ENCODE data around the gene TACC2.

Gene TACC2

GRCh38 chr10:122294511-122295450 lies 305.8 kb downstream of the TACC2 start:
- no peak for TF ChIP-seq CTCF (IDR thresholded peaks at IDR 0.05; ENCODE audit: low read depth, low read length)
- no peak overlapping the region for H3K4me3 ChIP-seq (replicated peaks in 1 of 2; ENCODE audit: low read depth in 2 of 2, low read length in 2 of 2)
- DNase-seq (ENCODE audit: low read depth in 2 of 2) = no peak

- no peak for DNase-seq (ENCODE audit: low read depth in 2 of 2)
- no peak for TF ChIP-seq CTCF (IDR thresholded peaks at IDR 0.05; ENCODE audit: low read depth, low read length)
- H3K4me3 ChIP-seq (replicated peaks in 1 of 2; ENCODE audit: low read depth in 2 of 2, low read length in 2 of 2) = no peak overlapping the region
Observed at GRCh38 chr10:122295451-122295809, 306.5 kb downstream of the TACC2 start.

- TF ChIP-seq CTCF (IDR thresholded peaks at IDR 0.05; ENCODE audit: low read depth, low read length) = no peak
- no peak for DNase-seq (ENCODE audit: low read depth in 2 of 2)
- H3K4me3 ChIP-seq (replicated peaks in 1 of 2; ENCODE audit: low read depth in 2 of 2, low read length in 2 of 2) = no peak overlapping the region
Observed at GRCh38 chr10:122296363-122297120, 307.6 kb downstream of the TACC2 start.

- no peak for TF ChIP-seq CTCF (IDR thresholded peaks at IDR 0.05; ENCODE audit: low read depth, low read length)
- H3K4me3 ChIP-seq (replicated peaks in 1 of 2; ENCODE audit: low read depth in 2 of 2, low read length in 2 of 2) = no peak overlapping the region
- DNase-seq (ENCODE audit: low read depth in 2 of 2) = no peak
Observed at GRCh38 chr10:122297583-122297982, 308.6 kb downstream of the TACC2 start.

GRCh38 chr10:122298206-122298597 lies 309.2 kb downstream of the TACC2 start:
- no peak overlapping the region for H3K4me3 ChIP-seq (replicated peaks in 1 of 2; ENCODE audit: low read depth in 2 of 2, low read length in 2 of 2)
- no peak for DNase-seq (ENCODE audit: low read depth in 2 of 2)
- TF ChIP-seq CTCF (IDR thresholded peaks at IDR 0.05; ENCODE audit: low read depth, low read length) = no peak

- TF ChIP-seq CTCF (IDR thresholded peaks at IDR 0.05; ENCODE audit: low read depth, low read length) = peak; percentile 88
- H3K4me3 ChIP-seq (replicated peaks in 1 of 2; ENCODE audit: low read depth in 2 of 2, low read length in 2 of 2) = no peak overlapping the region
Observed at GRCh38 chr10:122298598-122299301, 309.8 kb downstream of the TACC2 start.

More at GRCh38 chr10:122298598-122299301, 309.8 kb downstream of the TACC2 start:
- peak; percentile 83 to 86 for DNase-seq (ENCODE audit: low read depth in 2 of 2)

All from cardiac fibroblast (primary cell).